Transverse colon (tissue), 3 donors: ENCODE measurements around the gene SMC3.

Experiments used
- EP300 ChIP-seq: sonication (generic); formaldehyde crosslinking; IDR thresholded peaks from one replicate; pipeline ENCODE4 v1.6.1; 2017; ENCODE audit warnings: antibody characterized with exemption, low read depth
- POLR2A ChIP-seq: fragments of 450-650 bp; IDR thresholded peaks from one replicate; pipeline ENCODE4 v1.6.1; 2016; ENCODE audit warnings: antibody characterized with exemption, mild to moderate bottlenecking, moderate library complexity
- TF ChIP-seq, protein P1 (sequence below), 5 experiments: fragments of 200-600 bp in 3 of 5; fragments of 450-650 bp in 2 of 5; sonication (generic) in 3 of 5; IDR thresholded peaks; 1 replicate in 2 of 5; 2 replicates in 3 of 5; pipeline ENCODE4 v1.5.1; 2016 to 2017; ENCODE audit warnings: antibody characterized with exemption in 5 of 5, inconsistent platforms in 3 of 5, mild to moderate bottlenecking in 2 of 5, moderate library complexity in 1 of 5

- TF ChIP-seq, protein P1, sequence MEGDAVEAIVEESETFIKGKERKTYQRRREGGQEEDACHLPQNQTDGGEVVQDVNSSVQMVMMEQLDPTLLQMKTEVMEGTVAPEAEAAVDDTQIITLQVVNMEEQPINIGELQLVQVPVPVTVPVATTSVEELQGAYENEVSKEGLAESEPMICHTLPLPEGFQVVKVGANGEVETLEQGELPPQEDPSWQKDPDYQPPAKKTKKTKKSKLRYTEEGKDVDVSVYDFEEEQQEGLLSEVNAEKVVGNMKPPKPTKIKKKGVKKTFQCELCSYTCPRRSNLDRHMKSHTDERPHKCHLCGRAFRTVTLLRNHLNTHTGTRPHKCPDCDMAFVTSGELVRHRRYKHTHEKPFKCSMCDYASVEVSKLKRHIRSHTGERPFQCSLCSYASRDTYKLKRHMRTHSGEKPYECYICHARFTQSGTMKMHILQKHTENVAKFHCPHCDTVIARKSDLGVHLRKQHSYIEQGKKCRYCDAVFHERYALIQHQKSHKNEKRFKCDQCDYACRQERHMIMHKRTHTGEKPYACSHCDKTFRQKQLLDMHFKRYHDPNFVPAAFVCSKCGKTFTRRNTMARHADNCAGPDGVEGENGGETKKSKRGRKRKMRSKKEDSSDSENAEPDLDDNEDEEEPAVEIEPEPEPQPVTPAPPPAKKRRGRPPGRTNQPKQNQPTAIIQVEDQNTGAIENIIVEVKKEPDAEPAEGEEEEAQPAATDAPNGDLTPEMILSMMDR (IDR thresholded peaks at IDR 0.05): no peak
- TF ChIP-seq POLR2A: no peak
- no peak for TF ChIP-seq EP300
These were observed 8.7 kb downstream of the SMC3 start for GRCh38 chr10:110576220-110576619.
